NAMALWA (cell line): ENCODE data around the gene PPP2R2D.
"Not testable (repeated sequence)": the region's sequence is repeated elsewhere in the genome, so short reads cannot be mapped to it uniquely, and the experiment has no call there.

Experiments
- DNase-seq: peaks from one replicate; pipeline ENCODE4 v3.0.0-alpha.2; 2015; ENCODE audit warnings: low spot score

The PPP2R2D gene

GRCh38 chr10:131949041-131949862 is 48.4 kb downstream of the PPP2R2D start:
- DNase-seq = no peak

GRCh38 chr10:131949908-131950307 is 49.1 kb downstream of the PPP2R2D start:
- not testable (repeated sequence) for DNase-seq

GRCh38 chr10:131954356-131954965 is 53.7 kb downstream of the PPP2R2D start:
- no peak for DNase-seq

GRCh38 chr10:131955591-131956340 is 55.0 kb downstream of the PPP2R2D start:
- DNase-seq = no peak

GRCh38 chr10:131959841-131960240 is 59.0 kb downstream of the PPP2R2D start:
- no peak for DNase-seq

- no peak for DNase-seq
These were observed 59.8 kb downstream of the PPP2R2D start for GRCh38 chr10:131960631-131961046.

- no peak for DNase-seq
These were observed 60.4 kb downstream of the PPP2R2D start for GRCh38 chr10:131961047-131961776.

GRCh38 chr10:131961777-131962662 is 61.2 kb downstream of the PPP2R2D start:
- no peak for DNase-seq

- DNase-seq = no peak
These were observed 62.5 kb downstream of the PPP2R2D start for GRCh38 chr10:131963350-131963749.

GRCh38 chr10:131963811-131964210 is 63.0 kb downstream of the PPP2R2D start:
- no peak for DNase-seq

GRCh38 chr10:131964298-131964697 is 63.5 kb downstream of the PPP2R2D start:
- DNase-seq = no peak

GRCh38 chr10:131968949-131969348 is 68.1 kb downstream of the PPP2R2D start:
- DNase-seq = no peak

GRCh38 chr10:131970946-131971345 is 70.1 kb downstream of the PPP2R2D start:
- DNase-seq = no peak

- DNase-seq = no peak
These were observed 70.8 kb downstream of the PPP2R2D start for GRCh38 chr10:131971591-131971990.

- DNase-seq = no peak
These were observed 71.8 kb downstream of the PPP2R2D start for GRCh38 chr10:131972474-131973071.

- no peak for DNase-seq
These were observed 72.5 kb downstream of the PPP2R2D start for GRCh38 chr10:131973160-131973951.

- DNase-seq = no peak
These were observed 73.4 kb downstream of the PPP2R2D start for GRCh38 chr10:131974034-131974817.

- no peak for DNase-seq
These were observed 74.2 kb downstream of the PPP2R2D start for GRCh38 chr10:131975003-131975402.

- no peak for DNase-seq
These were observed 75.0 kb downstream of the PPP2R2D start for GRCh38 chr10:131975796-131976195.
